BE2C (cell line): ENCODE measurements around the gene MPND. TPM values are rescaled to one million over a fixed set of nuclear protein-coding genes. Genes with fewer than 3 reads are reported as not detected.

Experiments
- DNase-seq: peaks from one replicate; pipeline ENCODE4 v3.0.0-alpha.2; 2020
- H3K27me3 ChIP-seq: fragments of 250-450 bp; sonication (Bioruptor Pico); 2 replicates; pipeline ENCODE4 v1.5.1; 2020; ENCODE audit warnings: mild to moderate bottlenecking
- H3K36me3 ChIP-seq: fragments of 250-450 bp; sonication (Bioruptor Pico); 2 replicates; pipeline ENCODE4 v1.5.1; 2020; ENCODE audit warnings: mild to moderate bottlenecking
- H3K4me1 ChIP-seq: fragments of 250-450 bp; sonication (Bioruptor Pico); 2 replicates; pipeline ENCODE4 v1.5.1; 2020
- H3K4me3 ChIP-seq: 2 replicates; pipeline ENCODE4 v1.5.1; 2011; ENCODE audit warnings: low read depth, low read length
- H3K9me3 ChIP-seq: fragments of 250-450 bp; sonication (Bioruptor Pico); 2 replicates; pipeline ENCODE4 v1.5.1; 2020
- polyA plus RNA-seq: library from polyadenylated mRNA; unstranded; fragments of >200 nt; gene quantifications from one replicate; pipeline ENCODE4 v1.2.1, GENCODE V29; 2012; ENCODE audit warnings: low read depth, missing spikeins; ENCODE audit not compliant: insufficient read length, insufficient read depth
- TF ChIP-seq, protein P1 (sequence below): IDR thresholded peaks from 2 replicates; pipeline ENCODE4 v1.5.1; 2012; ENCODE audit warnings: mild to moderate bottlenecking, low read depth, low read length

The MPND gene
- polyA plus RNA-seq, result 43.6 TPM

- Histone ChIP-seq H3K4me1 (peaks cover 4% of the 10 kb centered on the region; the same call in 1 of the 2 replicates), H3K36me3 (peaks cover 5% of the 10 kb centered on the region), H3K4me3 (peak within 1 kb of the TSS; percentile 63), H3K9me3 (no peaks in the 10 kb centered on the region), H3K27me3 (no peaks in the 10 kb centered on the region)
- TF ChIP-seq, protein P1, sequence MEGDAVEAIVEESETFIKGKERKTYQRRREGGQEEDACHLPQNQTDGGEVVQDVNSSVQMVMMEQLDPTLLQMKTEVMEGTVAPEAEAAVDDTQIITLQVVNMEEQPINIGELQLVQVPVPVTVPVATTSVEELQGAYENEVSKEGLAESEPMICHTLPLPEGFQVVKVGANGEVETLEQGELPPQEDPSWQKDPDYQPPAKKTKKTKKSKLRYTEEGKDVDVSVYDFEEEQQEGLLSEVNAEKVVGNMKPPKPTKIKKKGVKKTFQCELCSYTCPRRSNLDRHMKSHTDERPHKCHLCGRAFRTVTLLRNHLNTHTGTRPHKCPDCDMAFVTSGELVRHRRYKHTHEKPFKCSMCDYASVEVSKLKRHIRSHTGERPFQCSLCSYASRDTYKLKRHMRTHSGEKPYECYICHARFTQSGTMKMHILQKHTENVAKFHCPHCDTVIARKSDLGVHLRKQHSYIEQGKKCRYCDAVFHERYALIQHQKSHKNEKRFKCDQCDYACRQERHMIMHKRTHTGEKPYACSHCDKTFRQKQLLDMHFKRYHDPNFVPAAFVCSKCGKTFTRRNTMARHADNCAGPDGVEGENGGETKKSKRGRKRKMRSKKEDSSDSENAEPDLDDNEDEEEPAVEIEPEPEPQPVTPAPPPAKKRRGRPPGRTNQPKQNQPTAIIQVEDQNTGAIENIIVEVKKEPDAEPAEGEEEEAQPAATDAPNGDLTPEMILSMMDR, result no peak
- peak; percentile 97 for DNase-seq
Observed at GRCh38 chr19:4343370-4344307, at the start of gene MPND. Gene MPND, plus strand, starts transcription at chr19:4343562. Its CDS starts 32 bp downstream, at chr19:4343594.

DNA sequence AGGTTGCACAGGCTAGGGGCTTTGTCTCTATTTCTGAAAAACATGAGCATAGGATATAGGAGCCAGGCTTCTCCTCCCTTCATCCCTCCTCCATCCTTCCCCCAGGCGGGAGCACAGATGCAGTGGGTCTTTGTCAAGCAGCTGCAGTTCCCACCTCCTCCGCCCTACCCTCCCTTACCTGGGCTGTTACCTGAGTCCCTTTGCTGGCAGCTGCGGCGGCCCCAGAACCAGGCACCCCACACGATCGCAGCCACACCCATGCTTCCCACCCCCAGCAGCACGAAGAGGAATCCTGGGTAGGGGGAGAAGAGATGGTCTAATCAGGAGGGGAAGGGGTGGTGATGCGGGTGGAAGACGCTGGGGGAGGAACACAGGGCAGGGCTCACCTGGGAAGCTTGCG lies 49.0 kb upstream of the MPND start:
- H3K4me3 ChIP-seq, result no peak overlapping the region
- H3K4me1 ChIP-seq, result peaks cover 12% of the 10 kb centered on the region
- peaks cover 16% of the 10 kb centered on the region for H3K36me3 ChIP-seq
- no peaks in the 10 kb centered on the region for H3K27me3 ChIP-seq
- TF ChIP-seq, protein P1, result no peak
- DNase-seq, result no peak
- H3K9me3 ChIP-seq, result no peaks in the 10 kb centered on the region

- Histone ChIP-seq H3K9me3 (no peaks in the 10 kb centered on the region), H3K4me3 (no peak overlapping the region), H3K36me3 (0 out of 2 replicates have a peak, but pooled peaks cover 2% of the 10 kb centered on the region), H3K27me3 (no peaks in the 10 kb centered on the region), H3K4me1 (peaks cover 10% of the 10 kb centered on the region)
- DNase-seq, result peak; percentile 89
- TF ChIP-seq, protein P1, result no peak
Observed at GRCh38 chr19:4295972-4296771, 47.2 kb upstream of the MPND start.

DNA sequence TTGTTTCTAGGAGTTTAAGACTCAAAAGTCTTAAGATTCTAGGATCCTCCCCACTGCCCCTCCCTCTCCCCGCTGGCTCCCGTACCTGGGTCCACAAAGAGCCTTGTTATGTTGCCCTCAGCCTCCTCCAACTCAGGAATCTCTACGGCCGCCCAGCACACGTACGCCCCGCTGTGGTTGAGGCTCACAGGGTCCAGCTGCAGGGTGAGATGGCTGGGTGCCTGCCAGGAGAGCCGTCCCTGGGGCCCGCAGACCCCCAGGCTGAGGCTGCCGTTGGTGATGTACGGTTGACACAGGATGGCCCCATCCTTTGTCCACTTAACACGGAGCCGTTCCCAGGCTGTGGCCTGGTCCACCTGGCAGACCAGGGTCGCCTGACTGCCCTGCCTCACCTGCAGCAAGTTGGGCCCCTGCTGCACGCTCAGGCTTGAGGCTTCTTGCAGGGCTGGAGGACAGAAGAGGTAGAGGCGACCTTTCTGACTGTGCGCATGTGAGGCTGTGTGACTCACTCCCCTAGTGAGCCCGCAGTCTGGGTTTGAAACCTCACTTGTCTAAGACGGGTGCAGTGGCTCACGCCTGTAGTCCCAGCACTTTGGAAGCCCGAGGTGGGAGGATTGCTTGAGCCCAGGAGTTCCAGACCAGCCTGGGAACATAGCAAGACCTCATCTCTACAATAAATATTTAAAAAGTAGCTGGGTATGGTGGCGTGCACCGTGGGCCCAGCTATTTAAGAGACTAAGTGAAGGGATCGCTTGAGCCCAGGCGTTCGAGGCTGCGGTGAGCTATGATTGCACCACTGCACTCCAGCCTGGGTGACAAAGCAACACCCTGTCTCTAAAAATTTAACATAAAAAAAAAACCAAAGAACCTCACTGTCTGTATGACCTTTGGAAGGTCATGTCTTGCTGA lies 45.2 kb upstream of the MPND start:
- peak; percentile 43 for DNase-seq
- Histone ChIP-seq H3K4me3 (no peak overlapping the region), H3K4me1 (peaks cover 11% of the 10 kb centered on the region), H3K36me3 (no peaks in the 10 kb centered on the region), H3K27me3 (no peaks in the 10 kb centered on the region), H3K9me3 (no peaks in the 10 kb centered on the region)
- TF ChIP-seq, protein P1, result peak; percentile 33

DNA sequence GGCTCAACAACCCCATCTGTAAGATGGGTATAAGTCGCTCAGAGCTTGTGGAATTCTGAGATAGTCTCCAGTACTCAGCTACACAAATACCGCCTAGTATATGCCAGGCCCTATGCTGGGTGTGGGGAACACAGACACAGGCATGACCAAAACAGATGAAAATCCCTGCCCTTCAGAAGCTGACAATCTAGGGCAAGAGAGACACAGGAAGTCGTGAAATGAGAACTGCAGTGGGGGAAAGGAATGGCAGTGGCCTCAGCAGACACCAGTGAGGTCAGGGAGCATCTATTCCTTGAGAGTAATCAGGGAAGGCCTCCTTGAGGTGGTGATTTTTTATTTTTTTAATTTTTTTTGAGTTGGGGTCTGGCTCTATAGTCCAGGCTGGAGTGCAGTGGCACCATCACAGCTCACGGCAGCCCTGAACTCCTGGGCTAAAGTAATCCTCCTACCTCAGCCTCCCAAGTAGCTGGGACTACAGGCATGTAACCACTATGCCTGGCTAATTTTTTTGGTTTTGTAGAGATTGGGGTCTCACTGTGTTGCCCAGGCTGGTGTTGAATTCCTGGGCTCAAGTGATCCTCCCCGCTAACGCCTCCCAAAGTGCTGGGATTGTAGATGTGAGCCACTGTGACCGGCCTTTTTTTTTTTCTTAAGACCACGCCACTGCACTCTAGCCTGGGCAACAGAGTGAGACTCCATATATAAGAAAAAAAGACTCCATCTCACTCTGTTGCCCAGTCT lies 44.4 kb upstream of the MPND start:
- TF ChIP-seq, protein P1, result no peak
- Histone ChIP-seq H3K4me3 (no peak overlapping the region), H3K9me3 (no peaks in the 10 kb centered on the region), H3K36me3 (no peaks in the 10 kb centered on the region), H3K4me1 (peaks cover 11% of the 10 kb centered on the region), H3K27me3 (no peaks in the 10 kb centered on the region)
- DNase-seq, result no peak
